Measurements from ENCODE around the gene UBR1. TPM values are rescaled to one million over a fixed set of nuclear protein-coding genes. Genes with fewer than 3 reads are reported as not detected.

The UBR1 gene
- total and polyA plus RNA-seq, 2 experiments from 2014 or later = 17.2 to 19.6 TPM

DNA sequence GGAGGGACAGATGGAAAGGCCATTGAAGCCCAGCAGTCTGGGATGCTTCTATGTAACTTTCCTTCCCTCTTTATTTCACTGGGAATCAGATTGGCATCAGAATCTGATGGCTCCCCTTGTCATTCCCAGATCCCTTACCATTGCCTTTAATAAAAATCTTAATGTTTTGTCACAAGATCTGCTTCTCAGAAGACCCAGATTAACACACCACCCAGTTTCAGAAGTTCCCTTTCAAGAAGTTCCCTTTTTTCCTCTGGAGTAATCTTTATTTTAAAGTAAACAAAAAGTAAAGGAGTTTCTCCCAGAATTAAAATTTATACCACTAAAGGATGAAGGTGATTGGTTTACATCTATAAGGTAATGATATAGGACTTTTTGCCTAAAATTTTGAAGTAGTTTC is 76.4 kb downstream of the UBR1 start:
- Histone ChIP-seq H3K27ac (ENCODE audit: low read depth) (no peak overlapping the region), H3K4me2 (no peak overlapping the region), H3K9me2 (ENCODE audit: insufficient read depth) (no peaks in the 10 kb centered on the region), H4K20me1 (replicated peaks; ENCODE audit: insufficient read depth) (no peaks in the 10 kb centered on the region), H3K79me2 (replicated peaks; ENCODE audit: insufficient read depth) (no peaks in the 10 kb centered on the region), H2AFZ (no peak overlapping the region), H3K36me3 (ENCODE audit: insufficient read depth) (peaks cover 6% of the 10 kb centered on the region; the same call in 1 of the 2 replicates), H3F3A (replicated peaks; ENCODE audit: low read depth) (no peaks in the 10 kb centered on the region), H3K4me3 (no peak overlapping the region), H3K27me3 (ENCODE audit: insufficient read depth) (no peaks in the 10 kb centered on the region), H3K4me1 (ENCODE audit: insufficient read depth) (no peaks in the 10 kb centered on the region)
- H3K9me3 Mint-ChIP-seq = no peaks in the 10 kb centered on the region
- 0 out of 3 replicates have a peak, but pooled peaks cover 3% of the 10 kb centered on the region for H3K4me1 Mint-ChIP-seq
- ATAC-seq = no peak
- no peak overlapping the region for H3K4me3 Mint-ChIP-seq
- no peak for DNase-seq (ENCODE audit: low spot score)
- no peak overlapping the region for H3K27ac Mint-ChIP-seq
- peaks cover 20% of the 10 kb centered on the region; the same call in 2 of the 3 replicates for H3K36me3 Mint-ChIP-seq (ENCODE audit: low read depth)
- no peaks in the 10 kb centered on the region for H3K27me3 Mint-ChIP-seq (ENCODE audit: insufficient read depth, low read depth, poor library complexity)
- TF ChIP-seq, protein P1, sequence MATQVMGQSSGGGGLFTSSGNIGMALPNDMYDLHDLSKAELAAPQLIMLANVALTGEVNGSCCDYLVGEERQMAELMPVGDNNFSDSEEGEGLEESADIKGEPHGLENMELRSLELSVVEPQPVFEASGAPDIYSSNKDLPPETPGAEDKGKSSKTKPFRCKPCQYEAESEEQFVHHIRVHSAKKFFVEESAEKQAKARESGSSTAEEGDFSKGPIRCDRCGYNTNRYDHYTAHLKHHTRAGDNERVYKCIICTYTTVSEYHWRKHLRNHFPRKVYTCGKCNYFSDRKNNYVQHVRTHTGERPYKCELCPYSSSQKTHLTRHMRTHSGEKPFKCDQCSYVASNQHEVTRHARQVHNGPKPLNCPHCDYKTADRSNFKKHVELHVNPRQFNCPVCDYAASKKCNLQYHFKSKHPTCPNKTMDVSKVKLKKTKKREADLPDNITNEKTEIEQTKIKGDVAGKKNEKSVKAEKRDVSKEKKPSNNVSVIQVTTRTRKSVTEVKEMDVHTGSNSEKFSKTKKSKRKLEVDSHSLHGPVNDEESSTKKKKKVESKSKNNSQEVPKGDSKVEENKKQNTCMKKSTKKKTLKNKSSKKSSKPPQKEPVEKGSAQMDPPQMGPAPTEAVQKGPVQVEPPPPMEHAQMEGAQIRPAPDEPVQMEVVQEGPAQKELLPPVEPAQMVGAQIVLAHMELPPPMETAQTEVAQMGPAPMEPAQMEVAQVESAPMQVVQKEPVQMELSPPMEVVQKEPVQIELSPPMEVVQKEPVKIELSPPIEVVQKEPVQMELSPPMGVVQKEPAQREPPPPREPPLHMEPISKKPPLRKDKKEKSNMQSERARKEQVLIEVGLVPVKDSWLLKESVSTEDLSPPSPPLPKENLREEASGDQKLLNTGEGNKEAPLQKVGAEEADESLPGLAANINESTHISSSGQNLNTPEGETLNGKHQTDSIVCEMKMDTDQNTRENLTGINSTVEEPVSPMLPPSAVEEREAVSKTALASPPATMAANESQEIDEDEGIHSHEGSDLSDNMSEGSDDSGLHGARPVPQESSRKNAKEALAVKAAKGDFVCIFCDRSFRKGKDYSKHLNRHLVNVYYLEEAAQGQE (IDR thresholded peaks at IDR 0.05; ENCODE audit: unreplicated experiment) = no peak
- no peak for TF ChIP-seq EZH2phosphoT487 (IDR thresholded peaks at IDR 0.05; ENCODE audit: unreplicated experiment)
- TF ChIP-seq, protein P2, sequence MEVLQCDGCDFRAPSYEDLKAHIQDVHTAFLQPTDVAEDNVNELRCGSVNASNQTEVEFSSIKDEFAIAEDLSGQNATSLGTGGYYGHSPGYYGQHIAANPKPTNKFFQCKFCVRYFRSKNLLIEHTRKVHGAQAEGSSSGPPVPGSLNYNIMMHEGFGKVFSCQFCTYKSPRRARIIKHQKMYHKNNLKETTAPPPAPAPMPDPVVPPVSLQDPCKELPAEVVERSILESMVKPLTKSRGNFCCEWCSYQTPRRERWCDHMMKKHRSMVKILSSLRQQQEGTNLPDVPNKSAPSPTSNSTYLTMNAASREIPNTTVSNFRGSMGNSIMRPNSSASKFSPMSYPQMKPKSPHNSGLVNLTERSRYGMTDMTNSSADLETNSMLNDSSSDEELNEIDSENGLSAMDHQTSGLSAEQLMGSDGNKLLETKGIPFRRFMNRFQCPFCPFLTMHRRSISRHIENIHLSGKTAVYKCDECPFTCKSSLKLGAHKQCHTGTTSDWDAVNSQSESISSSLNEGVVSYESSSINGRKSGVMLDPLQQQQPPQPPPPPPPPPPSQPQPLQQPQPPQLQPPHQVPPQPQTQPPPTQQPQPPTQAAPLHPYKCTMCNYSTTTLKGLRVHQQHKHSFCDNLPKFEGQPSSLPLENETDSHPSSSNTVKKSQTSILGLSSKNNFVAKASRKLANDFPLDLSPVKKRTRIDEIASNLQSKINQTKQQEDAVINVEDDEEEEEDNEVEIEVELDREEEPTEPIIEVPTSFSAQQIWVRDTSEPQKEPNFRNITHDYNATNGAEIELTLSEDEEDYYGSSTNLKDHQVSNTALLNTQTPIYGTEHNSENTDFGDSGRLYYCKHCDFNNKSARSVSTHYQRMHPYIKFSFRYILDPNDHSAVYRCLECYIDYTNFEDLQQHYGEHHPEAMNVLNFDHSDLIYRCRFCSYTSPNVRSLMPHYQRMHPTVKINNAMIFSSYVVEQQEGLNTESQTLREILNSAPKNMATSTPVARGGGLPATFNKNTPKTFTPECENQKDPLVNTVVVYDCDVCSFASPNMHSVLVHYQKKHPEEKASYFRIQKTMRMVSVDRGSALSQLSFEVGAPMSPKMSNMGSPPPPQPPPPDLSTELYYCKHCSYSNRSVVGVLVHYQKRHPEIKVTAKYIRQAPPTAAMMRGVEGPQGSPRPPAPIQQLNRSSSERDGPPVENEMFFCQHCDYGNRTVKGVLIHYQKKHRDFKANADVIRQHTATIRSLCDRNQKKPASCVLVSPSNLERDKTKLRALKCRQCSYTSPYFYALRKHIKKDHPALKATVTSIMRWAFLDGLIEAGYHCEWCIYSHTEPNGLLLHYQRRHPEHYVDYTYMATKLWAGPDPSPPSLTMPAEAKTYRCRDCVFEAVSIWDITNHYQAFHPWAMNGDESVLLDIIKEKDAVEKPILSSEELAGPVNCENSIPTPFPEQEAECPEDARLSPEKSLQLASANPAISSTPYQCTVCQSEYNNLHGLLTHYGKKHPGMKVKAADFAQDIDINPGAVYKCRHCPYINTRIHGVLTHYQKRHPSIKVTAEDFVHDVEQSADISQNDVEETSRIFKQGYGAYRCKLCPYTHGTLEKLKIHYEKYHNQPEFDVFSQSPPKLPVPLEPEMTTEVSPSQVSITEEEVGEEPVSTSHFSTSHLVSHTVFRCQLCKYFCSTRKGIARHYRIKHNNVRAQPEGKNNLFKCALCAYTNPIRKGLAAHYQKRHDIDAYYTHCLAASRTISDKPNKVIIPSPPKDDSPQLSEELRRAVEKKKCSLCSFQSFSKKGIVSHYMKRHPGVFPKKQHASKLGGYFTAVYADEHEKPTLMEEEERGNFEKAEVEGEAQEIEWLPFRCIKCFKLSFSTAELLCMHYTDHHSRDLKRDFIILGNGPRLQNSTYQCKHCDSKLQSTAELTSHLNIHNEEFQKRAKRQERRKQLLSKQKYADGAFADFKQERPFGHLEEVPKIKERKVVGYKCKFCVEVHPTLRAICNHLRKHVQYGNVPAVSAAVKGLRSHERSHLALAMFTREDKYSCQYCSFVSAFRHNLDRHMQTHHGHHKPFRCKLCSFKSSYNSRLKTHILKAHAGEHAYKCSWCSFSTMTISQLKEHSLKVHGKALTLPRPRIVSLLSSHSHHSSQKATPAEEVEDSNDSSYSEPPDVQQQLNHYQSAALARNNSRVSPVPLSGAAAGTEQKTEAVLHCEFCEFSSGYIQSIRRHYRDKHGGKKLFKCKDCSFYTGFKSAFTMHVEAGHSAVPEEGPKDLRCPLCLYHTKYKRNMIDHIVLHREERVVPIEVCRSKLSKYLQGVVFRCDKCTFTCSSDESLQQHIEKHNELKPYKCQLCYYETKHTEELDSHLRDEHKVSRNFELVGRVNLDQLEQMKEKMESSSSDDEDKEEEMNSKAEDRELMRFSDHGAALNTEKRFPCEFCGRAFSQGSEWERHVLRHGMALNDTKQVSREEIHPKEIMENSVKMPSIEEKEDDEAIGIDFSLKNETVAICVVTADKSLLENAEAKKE (CRISPR knock-in tag; IDR thresholded peaks at IDR 0.05) = no peak
- TF ChIP-seq, protein P3, sequence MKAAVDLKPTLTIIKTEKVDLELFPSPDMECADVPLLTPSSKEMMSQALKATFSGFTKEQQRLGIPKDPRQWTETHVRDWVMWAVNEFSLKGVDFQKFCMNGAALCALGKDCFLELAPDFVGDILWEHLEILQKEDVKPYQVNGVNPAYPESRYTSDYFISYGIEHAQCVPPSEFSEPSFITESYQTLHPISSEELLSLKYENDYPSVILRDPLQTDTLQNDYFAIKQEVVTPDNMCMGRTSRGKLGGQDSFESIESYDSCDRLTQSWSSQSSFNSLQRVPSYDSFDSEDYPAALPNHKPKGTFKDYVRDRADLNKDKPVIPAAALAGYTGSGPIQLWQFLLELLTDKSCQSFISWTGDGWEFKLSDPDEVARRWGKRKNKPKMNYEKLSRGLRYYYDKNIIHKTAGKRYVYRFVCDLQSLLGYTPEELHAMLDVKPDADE (IDR thresholded peaks at IDR 0.05) = no peak
- TF ChIP-seq JUNB (IDR thresholded peaks at IDR 0.05; ENCODE audit: unreplicated experiment) = no peak
- no peak for TF ChIP-seq POLR2AphosphoS5 (IDR thresholded peaks at IDR 0.05; ENCODE audit: low read depth)
- TF ChIP-seq CREB1 (CRISPR knock-in tag; IDR thresholded peaks at IDR 0.05; ENCODE audit: low read depth) = no peak
- TF ChIP-seq, protein P4, sequence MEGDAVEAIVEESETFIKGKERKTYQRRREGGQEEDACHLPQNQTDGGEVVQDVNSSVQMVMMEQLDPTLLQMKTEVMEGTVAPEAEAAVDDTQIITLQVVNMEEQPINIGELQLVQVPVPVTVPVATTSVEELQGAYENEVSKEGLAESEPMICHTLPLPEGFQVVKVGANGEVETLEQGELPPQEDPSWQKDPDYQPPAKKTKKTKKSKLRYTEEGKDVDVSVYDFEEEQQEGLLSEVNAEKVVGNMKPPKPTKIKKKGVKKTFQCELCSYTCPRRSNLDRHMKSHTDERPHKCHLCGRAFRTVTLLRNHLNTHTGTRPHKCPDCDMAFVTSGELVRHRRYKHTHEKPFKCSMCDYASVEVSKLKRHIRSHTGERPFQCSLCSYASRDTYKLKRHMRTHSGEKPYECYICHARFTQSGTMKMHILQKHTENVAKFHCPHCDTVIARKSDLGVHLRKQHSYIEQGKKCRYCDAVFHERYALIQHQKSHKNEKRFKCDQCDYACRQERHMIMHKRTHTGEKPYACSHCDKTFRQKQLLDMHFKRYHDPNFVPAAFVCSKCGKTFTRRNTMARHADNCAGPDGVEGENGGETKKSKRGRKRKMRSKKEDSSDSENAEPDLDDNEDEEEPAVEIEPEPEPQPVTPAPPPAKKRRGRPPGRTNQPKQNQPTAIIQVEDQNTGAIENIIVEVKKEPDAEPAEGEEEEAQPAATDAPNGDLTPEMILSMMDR (conservative IDR thresholded peaks at IDR 0.05; ENCODE audit: low read depth in 2 of 2) = no peak
- no peak for TF ChIP-seq NANOG (IDR thresholded peaks at IDR 0.05; ENCODE audit: borderline replicate concordance)
- TF ChIP-seq EZH2 (IDR thresholded peaks at IDR 0.05; ENCODE audit: low read depth, unreplicated experiment) = no peak
- TF ChIP-seq ZNF331 (CRISPR knock-in tag; IDR thresholded peaks at IDR 0.05; ENCODE audit: low read depth) = no peak
- TF ChIP-seq STAT1 (IDR thresholded peaks at IDR 0.05; ENCODE audit: unreplicated experiment) = no peak
- no peak for TF ChIP-seq ZNF114 (CRISPR knock-in tag; IDR thresholded peaks at IDR 0.05)
